HEK293 (cell line): ENCODE measurements around the gene ACSL4.
A peak's percentile ranks its signal among the peaks of the same experiment; 100 is the strongest.

Experiments
- CTCF ChIA-PET: fragments of 350-600 bp; formaldehyde crosslinking; extraction: SDS; loops from one replicate; lab custom pipeline; 2021; ENCODE audit warnings: antibody characterized with exemption; lab: Yijun Ruan, JAX
- POLR2A ChIA-PET: fragments of 300-600 bp; formaldehyde crosslinking; extraction: SDS; loops from one replicate; lab custom pipeline; 2020; ENCODE audit warnings: antibody characterized with exemption, inconsistent platforms; lab: Yijun Ruan, JAX
- H3K27ac ChIP-seq: fragments of 200-500 bp; sonication (Bioruptor generic); 2 replicates; pipeline ENCODE4 v1.5.1; 2014; ENCODE audit warnings: low read depth, low read length, control low read depth, inconsistent platforms; ENCODE audit errors: extremely low read depth
- H3K36me3 ChIP-seq, 2 experiments: fragments of 200-500 bp in 1 of 2; sonication (Bioruptor generic) in 1 of 2; 1 replicate in 1 of 2; 2 replicates in 1 of 2; pipeline ENCODE4 v1.5.1; 2014 to 2017; ENCODE audit warnings: inconsistent platforms in 2 of 2, low read length in 2 of 2; ENCODE audit not compliant: control insufficient read depth in 2 of 2, insufficient read depth in 1 of 2
- H3K4me1 ChIP-seq: fragments of 200-500 bp; sonication (Bioruptor generic); 2 replicates; pipeline ENCODE4 v1.5.1; 2014; ENCODE audit warnings: mild to moderate bottlenecking, low read length, inconsistent platforms; ENCODE audit not compliant: control insufficient read depth, insufficient read depth
- H3K4me3 ChIP-seq: 2 replicates; pipeline ENCODE4 v1.5.1; 2011; ENCODE audit warnings: low read depth, mild to moderate bottlenecking, control low read depth, low read length, moderate library complexity
- H3K9me3 ChIP-seq: fragments of 200-500 bp; sonication (Bioruptor generic); 2 replicates; pipeline ENCODE4 v1.5.1; 2014; ENCODE audit warnings: low read depth, low read length, inconsistent platforms; ENCODE audit not compliant: control insufficient read depth, insufficient read depth
- EGR2 ChIP-seq: fragments of 450-650 bp; formaldehyde crosslinking; IDR thresholded peaks from 2 replicates; pipeline ENCODE4 v1.5.1; 2016; ENCODE audit warnings: low read depth, missing biosample characterization, missing genetic modification characterization
- FEZF1 ChIP-seq: fragments of 450-650 bp; formaldehyde crosslinking; IDR thresholded peaks from 2 replicates; pipeline ENCODE4 v1.5.1; 2016; ENCODE audit warnings: missing biosample characterization, missing genetic modification characterization
- HOXD13 ChIP-seq: sonication (generic); formaldehyde crosslinking; IDR thresholded peaks from 2 replicates; pipeline ENCODE4 v1.8.0; 2022; ENCODE audit warnings: missing genetic modification reagents, borderline replicate concordance
- KLF1 ChIP-seq: fragments of 450-650 bp; formaldehyde crosslinking; IDR thresholded peaks from 2 replicates; pipeline ENCODE4 v1.5.1; 2016; ENCODE audit warnings: missing biosample characterization, missing genetic modification characterization
- KLF7 ChIP-seq: fragments of 450-650 bp; formaldehyde crosslinking; IDR thresholded peaks from 2 replicates; pipeline ENCODE4 v1.5.1; 2016; ENCODE audit warnings: missing biosample characterization, missing genetic modification characterization, borderline replicate concordance
- KLF9 ChIP-seq: fragments of 450-650 bp; formaldehyde crosslinking; IDR thresholded peaks from 2 replicates; pipeline ENCODE4 v1.5.1; 2016; ENCODE audit warnings: missing biosample characterization, missing genetic modification characterization, low read depth
- PRDM1 ChIP-seq: fragments of 450-650 bp; formaldehyde crosslinking; IDR thresholded peaks from 2 replicates; pipeline ENCODE4; 2016; ENCODE audit warnings: missing biosample characterization, missing genetic modification characterization
- SALL2 ChIP-seq: fragments of 450-650 bp; formaldehyde crosslinking; IDR thresholded peaks from 2 replicates; pipeline ENCODE4 v1.5.0; 2017; ENCODE audit warnings: missing biosample characterization, mild to moderate bottlenecking, missing genetic modification characterization, borderline replicate concordance
- SP3 ChIP-seq: fragments of 450-650 bp; formaldehyde crosslinking; IDR thresholded peaks from 2 replicates; pipeline ENCODE4 v1.5.1; 2016; ENCODE audit warnings: missing biosample characterization, missing genetic modification characterization
- TRIM28 ChIP-seq: IDR thresholded peaks from 2 replicates; pipeline ENCODE4 v1.6.1; 2011; ENCODE audit warnings: low read length, control low read depth, borderline replicate concordance
- ZBTB17 ChIP-seq: fragments of 450-650 bp; formaldehyde crosslinking; IDR thresholded peaks from 2 replicates; pipeline ENCODE4 v1.5.1; 2016; ENCODE audit warnings: missing biosample characterization, missing genetic modification characterization
- ZNF146 ChIP-seq: fragments of 450-650 bp; formaldehyde crosslinking; IDR thresholded peaks from 2 replicates; pipeline ENCODE4 v1.5.1; 2016; ENCODE audit warnings: missing biosample characterization, missing genetic modification characterization
- ZNF221 ChIP-seq: fragments of 450-650 bp; formaldehyde crosslinking; IDR thresholded peaks from 2 replicates; pipeline ENCODE4 v1.5.1; 2017; ENCODE audit warnings: missing biosample characterization, missing genetic modification characterization, borderline replicate concordance
- ZNF24 ChIP-seq: fragments of 450-650 bp; formaldehyde crosslinking; IDR thresholded peaks from 2 replicates; pipeline ENCODE4 v1.5.1; 2016; ENCODE audit warnings: missing biosample characterization, missing genetic modification characterization
- ZNF26 ChIP-seq: fragments of 450-650 bp; formaldehyde crosslinking; IDR thresholded peaks from 2 replicates; pipeline ENCODE4 v1.5.1; 2016; ENCODE audit warnings: missing biosample characterization, missing genetic modification characterization
- ZNF404 ChIP-seq: fragments of 450-650 bp; formaldehyde crosslinking; IDR thresholded peaks from 2 replicates; pipeline ENCODE4 v1.5.1; 2017; ENCODE audit warnings: missing biosample characterization, missing genetic modification characterization
- ZNF501 ChIP-seq: fragments of 450-650 bp; formaldehyde crosslinking; IDR thresholded peaks from 2 replicates; pipeline ENCODE4 v1.5.1; 2016; ENCODE audit warnings: missing biosample characterization, missing genetic modification characterization
- ZNF530 ChIP-seq: fragments of 450-650 bp; formaldehyde crosslinking; IDR thresholded peaks from 2 replicates; pipeline ENCODE4 v1.5.1; 2016; ENCODE audit warnings: low read depth, missing biosample characterization, missing genetic modification characterization
- ZNF555 ChIP-seq: fragments of 450-650 bp; formaldehyde crosslinking; conservative IDR thresholded peaks from 2 replicates; pipeline ENCODE4 v1.5.1; 2017; ENCODE audit warnings: missing biosample characterization, mild to moderate bottlenecking, missing genetic modification characterization, inconsistent platforms
- ZNF629 ChIP-seq: fragments of 450-650 bp; formaldehyde crosslinking; IDR thresholded peaks from 2 replicates; pipeline ENCODE4 v1.5.1; 2017; ENCODE audit warnings: missing biosample characterization, missing genetic modification characterization
- ZNF639 ChIP-seq: fragments of 450-650 bp; formaldehyde crosslinking; IDR thresholded peaks from 2 replicates; pipeline ENCODE4 v1.5.1; 2016; ENCODE audit warnings: missing biosample characterization, missing genetic modification characterization
- ZNF645 ChIP-seq: fragments of 450-650 bp; formaldehyde crosslinking; IDR thresholded peaks from 2 replicates; pipeline ENCODE4; 2016; ENCODE audit warnings: missing biosample characterization, missing genetic modification characterization
- ZSCAN4 ChIP-seq: fragments of 450-650 bp; formaldehyde crosslinking; IDR thresholded peaks from 2 replicates; pipeline ENCODE4 v1.5.1; 2017; ENCODE audit warnings: missing biosample characterization, missing genetic modification characterization

Gene ACSL4

GRCh38 chrX:109735202-109735744 is 2.2 kb upstream of the ACSL4 start:
- Histone ChIP-seq H3K27ac (no peak overlapping the region), H3K4me1 (peaks cover 3% of the 10 kb centered on the region; the same call in 1 of the 2 replicates), H3K9me3 (no peaks in the 10 kb centered on the region), H3K36me3 (no peaks in the 10 kb centered on the region), H3K4me3 (no peak overlapping the region)
- POLR2A ChIA-PET, result no interaction called here
- no peak for TF ChIP-seq HOXD13
- no peak for TF ChIP-seq EGR2 (tag by site-specific recombination)
- no peak for TF ChIP-seq ZNF146 (tag by site-specific recombination)
- TF ChIP-seq SALL2 (tag by site-specific recombination), result no peak
- no peak for TF ChIP-seq ZNF639 (tag by site-specific recombination)
- TF ChIP-seq SP3 (tag by site-specific recombination), result no peak
- no peak for TF ChIP-seq ZSCAN4 (tag by site-specific recombination)
- no peak for TF ChIP-seq ZNF530 (tag by site-specific recombination)
- TF ChIP-seq PRDM1, result no peak
- TF ChIP-seq ZNF24 (tag by site-specific recombination), result no peak
- TF ChIP-seq ZNF645, result no peak
- no peak for TF ChIP-seq ZNF26 (tag by site-specific recombination)
- no peak for TF ChIP-seq TRIM28
- no peak for TF ChIP-seq ZNF501 (tag by site-specific recombination)
- TF ChIP-seq ZNF555 (tag by site-specific recombination), result no peak
- TF ChIP-seq ZBTB17, result no peak
- TF ChIP-seq, all 188 proteins: peak for 0
- CTCF ChIA-PET, result interaction anchor here (0.6 to 2.1 kb wide), 3 partner anchors 121 to 411 kb away, joined by 3 to 6 read pairs (median 6); no protein-coding TSS in a partner anchor

- peaks cover 3% of the 10 kb centered on the region; the same call in 1 of the 2 replicates for H3K4me1 ChIP-seq
- TF ChIP-seq KLF9 (no peak), KLF1 (0 out of 2 replicates have a peak, but pooled peaks have one; percentile 1), FEZF1 (tag by site-specific recombination) (no peak; the same call in 1 of the 2 replicates), ZNF404 (no peak), ZNF629 (tag by site-specific recombination) (no peak), ZBTB17 (peak; percentile 87), ZSCAN4 (tag by site-specific recombination) (no peak), KLF7 (tag by site-specific recombination) (0 out of 2 replicates have a peak, but pooled peaks have one; percentile 24), ZNF221 (tag by site-specific recombination) (no peak), PRDM1 (0 out of 2 replicates have a peak, but pooled peaks have one; percentile 30)
- ChIA-PET POLR2A (interaction anchor here (1.3 to 1.6 kb wide), 2 partner anchors 19 to 28 kb away, joined by 3 read pairs; no protein-coding TSS in a partner anchor), CTCF (interaction anchor here (1.5 to 1.9 kb wide), 2 partner anchors 21 to 123 kb away, joined by 8 read pairs; no protein-coding TSS in a partner anchor)
- H3K36me3 ChIP-seq, result no peaks in the 10 kb centered on the region
- peak overlapping the region; percentile 43; the same call in 1 of the 2 replicates for H3K27ac ChIP-seq
- H3K4me3 ChIP-seq, result peak overlapping the region; percentile 71
- H3K9me3 ChIP-seq, result no peaks in the 10 kb centered on the region
These were observed 591 bp upstream of the ACSL4 start for GRCh38 chrX:109733613-109734083.
